ENCODE measurements around the gene DES.
"Not testable (repeated sequence)": the region's sequence is repeated elsewhere in the genome, so short reads cannot be mapped to it uniquely, and the experiment has no call there.

Gene DES

GRCh38 chr2:219418155-219419011 is at the start of gene DES:
DES (plus strand) TSS chr2:219418377; CDS start chr2:219418463, 86 bp downstream.
- DNase-seq = peak; percentile 74

DNA sequence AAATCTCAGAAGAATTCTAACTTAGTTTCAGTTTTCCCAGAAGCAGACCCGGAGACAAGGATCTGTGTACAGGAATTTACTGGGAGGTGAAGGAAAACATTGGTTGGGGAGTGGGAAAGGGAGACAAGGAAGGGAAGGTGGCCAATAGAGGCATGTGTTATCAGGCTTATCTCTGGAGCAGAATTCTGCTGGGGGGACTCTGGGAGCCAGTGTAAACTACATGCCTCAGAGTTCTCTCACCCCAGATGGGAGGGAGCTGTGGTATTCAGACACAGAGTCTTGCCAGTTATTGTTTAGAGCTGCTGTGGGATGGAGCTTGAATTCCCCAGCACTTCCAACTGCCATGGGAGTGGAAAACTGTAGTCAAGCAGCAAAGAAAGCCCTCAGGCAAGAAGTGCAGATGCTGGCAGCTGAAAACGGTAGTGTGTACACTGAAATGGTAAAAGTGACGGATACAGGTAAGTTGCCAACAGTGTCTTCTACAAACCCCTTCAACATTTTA is 49.4 kb upstream of the DES start:
- no peak for DNase-seq

GRCh38 chr2:219369447-219369861 is 48.7 kb upstream of the DES start:
- no peak for DNase-seq

- DNase-seq = no peak
These were observed 39.9 kb upstream of the DES start for GRCh38 chr2:219378163-219378851.

DNA sequence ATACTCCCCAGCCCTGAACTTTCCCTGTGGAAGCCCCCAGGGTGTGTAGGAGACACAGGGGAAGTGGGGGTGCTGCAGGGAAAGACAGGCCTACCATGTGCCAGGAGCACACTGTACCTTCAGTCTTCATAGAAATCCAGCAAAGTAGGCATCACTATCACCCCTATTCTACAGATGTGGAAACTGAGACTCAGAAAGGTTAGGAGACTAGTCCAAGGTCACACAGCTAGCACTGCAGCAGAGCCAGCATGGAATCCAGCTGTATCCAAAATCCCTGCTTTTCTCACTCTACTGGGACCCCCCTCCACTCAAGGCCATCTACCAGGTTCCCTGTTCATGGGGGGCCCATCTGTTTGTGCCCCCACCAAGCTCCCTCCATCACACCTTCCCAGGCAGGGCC is 37.3 kb upstream of the DES start:
- no peak for DNase-seq

DNA sequence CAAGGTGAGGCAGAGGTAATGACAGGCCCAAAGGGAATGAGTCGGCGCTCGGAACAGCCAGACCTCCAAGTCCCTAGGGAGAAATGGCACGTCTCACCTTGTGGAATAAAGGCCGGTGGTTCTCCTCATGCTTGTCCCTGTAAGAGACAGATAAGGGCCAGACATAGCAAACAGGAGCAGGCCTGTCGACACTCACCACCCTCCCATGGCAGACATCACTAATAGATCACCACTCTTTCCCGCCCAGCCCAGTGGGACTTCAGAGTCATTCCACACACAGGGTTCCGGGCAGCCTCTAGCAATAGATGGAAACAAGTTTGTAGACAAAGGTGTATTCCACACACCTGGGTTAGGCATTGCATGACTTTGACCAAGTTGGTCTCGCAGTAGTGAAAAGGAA is 36.7 kb upstream of the DES start:
- no peak for DNase-seq

DNA sequence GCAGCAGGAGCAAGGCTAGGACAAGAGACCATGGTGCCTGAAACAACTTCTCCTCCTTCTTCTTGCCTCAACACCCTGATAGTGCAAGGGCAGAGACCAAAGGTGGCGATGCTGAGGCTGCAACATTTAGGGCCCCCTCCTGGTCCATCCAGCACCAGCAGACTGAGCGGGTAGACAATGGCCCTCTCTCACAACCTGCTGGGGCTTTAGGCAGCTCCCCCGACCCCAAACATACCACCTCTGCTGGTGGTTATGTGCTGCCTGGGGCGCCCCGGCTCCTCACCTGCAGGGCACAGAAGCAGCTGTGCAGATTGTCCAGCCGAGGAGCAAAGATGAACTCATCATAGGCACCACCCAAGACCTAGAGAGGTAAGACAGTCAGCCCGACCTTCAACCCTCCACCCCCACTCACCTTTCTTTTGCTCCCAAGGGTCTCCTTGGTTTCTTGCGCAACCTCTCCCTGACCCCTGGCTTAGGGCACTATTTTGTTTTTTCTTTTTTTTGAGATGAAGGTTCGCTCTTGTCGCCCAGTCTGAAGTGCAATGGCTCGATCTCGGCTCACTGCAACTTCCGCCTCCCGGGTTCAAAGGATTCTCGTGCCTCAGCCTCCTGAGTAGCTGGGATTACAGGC is 34.0 kb upstream of the DES start:
- no peak for DNase-seq

DNA sequence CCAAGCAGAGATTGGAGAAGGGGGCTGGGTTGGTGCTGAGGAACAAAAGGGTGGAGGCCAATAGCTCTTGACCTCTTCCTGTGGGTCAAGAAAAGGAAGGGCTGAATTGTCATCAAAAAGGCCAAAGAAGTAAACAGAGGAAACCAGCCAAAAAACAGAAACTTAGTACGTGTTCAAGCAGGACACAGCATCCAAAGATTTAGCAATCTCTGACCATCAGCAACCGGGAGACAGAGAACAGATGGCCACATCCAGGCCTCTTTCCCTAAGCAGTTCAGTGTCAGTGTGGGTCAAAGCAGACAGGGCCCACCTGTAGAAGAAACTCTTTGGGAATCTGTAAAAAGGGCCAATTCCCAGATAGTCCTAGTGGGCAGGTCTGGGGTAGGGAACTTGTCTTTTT is 33.3 kb upstream of the DES start:
- DNase-seq = no peak

GRCh38 chr2:219385958-219386520 is 32.1 kb upstream of the DES start:
- no peak for DNase-seq

DNA sequence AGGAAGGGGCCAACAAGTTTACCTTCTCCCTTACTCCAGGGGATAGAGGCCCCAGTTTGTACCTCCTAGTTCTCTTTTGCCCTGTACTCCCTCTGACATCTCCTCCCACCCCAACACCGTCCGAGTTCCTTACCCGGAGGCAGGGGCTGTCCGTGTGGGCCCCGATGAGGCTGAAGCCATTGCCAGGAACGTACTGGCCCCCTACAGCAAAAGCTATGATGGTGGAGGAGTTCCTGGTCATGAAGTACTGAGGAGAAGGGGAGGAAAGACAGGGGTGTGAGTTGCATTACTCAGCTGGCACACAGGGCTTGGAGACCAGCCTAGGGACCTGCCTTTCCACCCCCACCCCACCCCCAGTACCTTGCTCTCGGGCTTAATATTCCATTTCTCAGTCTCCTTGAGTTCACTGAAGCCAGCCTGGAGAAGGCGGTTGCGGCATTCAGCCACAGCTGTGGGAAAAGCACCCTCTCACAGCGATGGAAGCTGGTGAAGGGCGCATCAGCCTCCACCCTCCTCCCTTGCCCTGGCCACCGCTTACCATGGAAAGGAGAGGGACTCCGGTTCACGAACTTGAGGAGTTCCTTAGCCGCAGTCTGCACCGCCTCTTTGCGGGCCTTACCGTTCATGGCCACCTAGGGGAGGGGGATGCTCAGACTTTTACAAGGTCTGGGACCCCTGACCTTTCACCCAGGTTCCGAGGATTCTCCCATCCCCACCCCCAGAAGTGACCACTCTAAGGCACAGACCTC is 31.5 kb upstream of the DES start:
- DNase-seq = no peak

GRCh38 chr2:219387306-219388120 is 30.7 kb upstream of the DES start, which contains the start of gene DNPEP:
DNPEP (minus strand) TSS chr2:219387912; CDS start chr2:219387794, 118 bp downstream.
- peak; percentile 84 for DNase-seq

- DNase-seq = peak; percentile 99
These were observed 29.9 kb upstream of the DES start for GRCh38 chr2:219388121-219388906.

DNA sequence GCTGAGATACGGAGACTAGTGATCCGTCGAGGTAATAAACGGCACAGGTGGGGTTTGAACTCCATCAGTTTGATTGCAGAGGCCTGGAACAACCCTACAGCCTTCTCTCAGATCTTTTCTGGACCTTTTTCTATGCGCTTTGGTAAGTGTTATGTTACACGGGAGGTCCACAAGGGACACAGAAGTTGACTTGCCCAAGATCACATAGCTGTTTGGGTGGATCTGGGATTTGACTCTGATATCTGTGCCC is 29.3 kb upstream of the DES start:
- DNase-seq = no peak

- no peak for DNase-seq
These were observed 25.4 kb upstream of the DES start for GRCh38 chr2:219392754-219393153.

DNA sequence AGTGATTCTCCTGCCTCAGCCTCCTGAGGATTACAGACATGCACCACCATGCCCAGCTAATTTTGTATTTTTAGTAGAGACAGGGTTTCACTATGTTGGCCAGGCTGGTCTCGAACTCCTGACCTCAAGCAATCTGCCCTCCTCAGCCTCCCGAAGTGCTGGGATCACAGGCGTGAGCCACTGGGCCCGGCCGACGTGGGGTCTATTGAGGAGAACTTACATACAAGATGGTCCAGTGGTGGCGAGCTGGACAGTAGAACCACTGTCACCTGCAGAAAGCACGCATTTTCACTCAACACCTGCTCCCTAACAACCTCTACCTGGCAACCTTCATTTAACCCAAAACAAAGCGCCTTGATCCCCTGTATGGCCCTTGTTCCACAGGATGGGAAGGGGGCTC is 23.1 kb upstream of the DES start:
- DNase-seq = not testable (repeated sequence)

GRCh38 chr2:219395609-219396008 is 22.6 kb upstream of the DES start:
- no peak for DNase-seq

GRCh38 chr2:219396863-219397457 is 21.2 kb upstream of the DES start:
- DNase-seq = no peak

DNA sequence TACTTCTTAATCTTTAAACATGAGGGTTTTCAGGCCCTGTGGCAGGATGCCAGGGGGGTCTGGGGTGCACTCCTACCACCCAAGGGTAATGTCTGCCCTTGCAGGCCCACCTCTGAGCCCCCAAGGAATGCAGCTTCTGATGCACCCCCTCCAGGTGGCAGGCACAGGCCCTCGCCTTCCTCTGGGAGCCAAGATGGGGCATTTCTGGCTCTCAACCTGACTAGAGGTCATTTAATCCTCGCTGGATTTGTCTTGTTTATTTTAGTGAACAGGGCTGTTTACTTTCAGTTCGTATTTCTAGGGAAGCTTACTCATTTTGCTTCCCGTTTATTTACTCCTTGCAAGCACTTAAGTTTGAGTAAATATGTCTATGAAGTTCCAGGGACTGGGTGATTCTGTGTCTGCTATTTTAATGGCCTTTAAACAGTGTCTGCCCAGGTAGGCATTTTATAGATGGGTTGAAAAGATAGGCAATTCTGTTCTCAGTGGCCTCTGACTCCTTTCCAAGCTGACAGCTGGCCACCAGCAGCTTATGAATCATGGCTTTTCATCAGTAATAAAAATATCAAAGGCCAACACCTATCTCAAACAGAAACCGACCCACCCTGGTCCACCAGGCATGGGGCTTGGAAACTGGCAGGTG is 19.3 kb upstream of the DES start:
- no peak for DNase-seq

DNA sequence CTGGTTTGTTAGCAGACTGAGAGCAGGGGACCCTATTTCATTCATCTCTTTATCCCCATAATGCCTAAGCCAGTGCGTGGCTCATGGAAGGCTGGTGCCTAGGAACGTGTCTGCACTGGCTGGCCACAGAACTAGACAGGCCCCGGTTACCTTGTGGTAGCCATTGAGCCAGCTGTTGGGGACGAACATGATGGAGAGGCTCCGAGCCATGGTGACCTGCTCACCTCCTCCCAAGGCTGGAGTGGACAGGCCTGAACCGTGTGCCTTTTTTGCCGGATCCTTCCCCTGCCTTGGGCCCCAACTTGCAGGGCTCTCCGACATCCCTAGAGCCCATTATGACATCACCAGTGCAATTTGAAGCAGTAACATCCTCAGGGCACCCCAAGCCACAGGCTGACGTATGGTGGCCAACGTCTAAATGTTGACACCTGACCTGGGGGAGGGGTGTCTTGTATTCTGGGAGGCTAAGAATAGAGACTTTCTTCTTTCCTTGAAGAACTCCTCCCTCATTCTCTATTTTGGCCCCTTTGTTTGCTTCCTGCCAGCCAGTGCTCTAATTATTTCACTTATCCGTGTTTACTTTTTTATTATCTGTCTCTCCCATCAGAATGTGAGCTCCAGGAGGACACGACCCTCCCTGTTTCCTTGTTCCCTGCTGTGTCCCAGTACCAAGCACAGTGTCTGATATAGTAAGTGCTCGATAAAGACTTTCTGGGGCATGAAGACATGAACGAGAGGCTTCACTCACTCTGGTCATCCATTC is 18.3 kb upstream of the DES start:
- DNase-seq = no peak

All from left hindlimb (tissue), 1 donor.